Measurements from ENCODE around the gene GHITM. TPM values are rescaled to one million over a fixed set of nuclear protein-coding genes. Genes with fewer than 3 reads are reported as not detected.

Gene GHITM
- total RNA-seq, 1 donor from 2014 or later: 165 TPM

GRCh38 chr10:84196941-84197340 lies 57.6 kb downstream of the GHITM start:
- FAIRE-seq: no peak

GRCh38 chr10:84197643-84198042 lies 58.3 kb downstream of the GHITM start:
- FAIRE-seq (no peak), DNase-seq (ENCODE audit: low spot score in 2 of 2) (no peak)

More at GRCh38 chr10:84196941-84197340, 57.6 kb downstream of the GHITM start:
- DNase-seq (ENCODE audit: low spot score in 2 of 2): no peak

GRCh38 chr10:84198206-84198915 lies 59.1 kb downstream of the GHITM start:
- FAIRE-seq (no peak), DNase-seq (ENCODE audit: low spot score in 2 of 2) (no peak)

- FAIRE-seq (no peak), DNase-seq (ENCODE audit: low spot score in 2 of 2) (no peak)
Observed at GRCh38 chr10:84200537-84201243, 61.4 kb downstream of the GHITM start.

DNA sequence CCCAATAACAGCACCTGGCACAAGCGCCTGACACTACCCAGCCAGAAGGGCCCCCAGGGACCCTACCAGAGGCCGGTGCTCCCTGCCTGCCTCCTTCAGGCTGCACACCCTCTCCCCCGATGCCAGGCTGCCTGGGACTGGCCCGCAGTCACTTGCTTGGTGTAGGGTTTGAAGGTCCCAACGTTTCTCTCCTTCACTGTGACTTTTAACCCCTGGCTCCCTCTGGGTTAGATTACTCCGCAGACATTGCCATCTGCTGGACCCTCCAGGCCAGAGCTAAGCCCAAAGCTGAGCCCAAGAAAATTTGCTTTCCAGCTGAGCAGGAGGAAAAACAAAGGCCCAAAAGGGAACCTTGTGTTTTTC lies 61.9 kb downstream of the GHITM start:
- DNase-seq (ENCODE audit: low spot score in 2 of 2): no peak
- FAIRE-seq: no peak

- no peak for FAIRE-seq
Observed at GRCh38 chr10:84201682-84202081, 62.4 kb downstream of the GHITM start.

GRCh38 chr10:84202349-84202748 lies 63.0 kb downstream of the GHITM start:
- DNase-seq (ENCODE audit: low spot score in 2 of 2) (no peak), FAIRE-seq (no peak)

More at GRCh38 chr10:84201682-84202081, 62.4 kb downstream of the GHITM start:
- DNase-seq (ENCODE audit: low spot score in 2 of 2): no peak

Other genes starting within 250 kb of the GHITM start
- not detected for gene GPR15LG, start 34.3 kb downstream of the GHITM start, total RNA-seq
- gene CDHR1, start 55.0 kb downstream of the GHITM start, total RNA-seq: 1.6 TPM
- not detected for gene LRIT2, start 86.0 kb downstream of the GHITM start, total RNA-seq
- gene LRIT1, start 102.0 kb downstream of the GHITM start, total RNA-seq: not detected
- not detected for gene RGR, start 105.5 kb downstream of the GHITM start, total RNA-seq
- 90.1 TPM for gene CCSER2, start 189.1 kb downstream of the GHITM start, total RNA-seq